C4-2B (cell line): ENCODE data around the gene SSRP1.
"Not testable (repeated sequence)": the region's sequence is repeated elsewhere in the genome, so short reads cannot be mapped to it uniquely, and the experiment has no call there.

Source experiments
- H3K27ac ChIP-seq: fragments of 450-650 bp; 2 replicates; pipeline ENCODE4 v1.5.1; 2017
- ZFX ChIP-seq: fragments of 450-650 bp; IDR thresholded peaks from 2 replicates; pipeline ENCODE4 v1.6.1; 2017
- TF ChIP-seq, protein P1 (sequence below): fragments of 450-650 bp; conservative IDR thresholded peaks from 2 replicates; pipeline ENCODE4 v1.5.1; 2017; ENCODE audit warnings: mild to moderate bottlenecking

Gene SSRP1

DNA sequence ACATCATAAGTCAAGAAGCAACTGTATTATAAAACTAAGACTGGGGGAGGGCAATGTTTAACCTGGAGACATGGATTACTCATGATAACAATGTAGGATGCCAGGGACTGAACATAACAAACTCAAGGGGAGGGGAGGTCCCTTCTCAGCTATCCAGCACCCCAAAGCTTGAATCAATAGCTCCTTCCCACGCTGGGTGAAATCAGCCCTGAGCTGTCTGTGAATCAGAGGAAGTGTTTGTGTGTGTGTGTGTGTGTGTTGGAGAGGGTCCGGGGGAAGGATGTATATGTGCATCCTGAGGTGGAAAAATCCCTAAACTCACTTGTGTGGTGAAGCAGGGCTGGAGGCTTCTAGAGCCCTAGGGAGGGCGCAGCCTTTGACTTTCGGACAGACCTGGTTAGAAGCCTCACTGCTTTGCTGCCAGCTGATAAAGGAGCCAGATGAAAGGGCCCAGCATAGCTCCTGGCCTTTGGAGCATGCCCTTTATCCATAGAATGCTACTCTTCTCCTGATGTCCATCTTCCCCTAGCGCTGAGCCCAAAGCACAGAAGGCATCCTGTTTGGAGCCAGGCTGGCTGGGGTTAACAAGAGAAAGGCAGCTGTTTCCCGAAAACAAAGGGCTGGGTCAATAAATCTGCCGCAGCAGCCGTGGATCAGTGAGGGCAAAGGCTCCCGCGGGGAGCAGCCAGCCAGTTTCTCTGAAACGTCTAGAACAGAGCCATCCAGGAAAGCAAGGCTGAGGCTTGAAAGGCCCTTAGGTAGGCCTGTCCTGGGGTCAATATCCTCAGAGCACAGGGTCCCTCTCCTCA lies 46.7 kb downstream of the SSRP1 start:
- TF ChIP-seq ZFX, result no peak
- no peak overlapping the region for H3K27ac ChIP-seq

DNA sequence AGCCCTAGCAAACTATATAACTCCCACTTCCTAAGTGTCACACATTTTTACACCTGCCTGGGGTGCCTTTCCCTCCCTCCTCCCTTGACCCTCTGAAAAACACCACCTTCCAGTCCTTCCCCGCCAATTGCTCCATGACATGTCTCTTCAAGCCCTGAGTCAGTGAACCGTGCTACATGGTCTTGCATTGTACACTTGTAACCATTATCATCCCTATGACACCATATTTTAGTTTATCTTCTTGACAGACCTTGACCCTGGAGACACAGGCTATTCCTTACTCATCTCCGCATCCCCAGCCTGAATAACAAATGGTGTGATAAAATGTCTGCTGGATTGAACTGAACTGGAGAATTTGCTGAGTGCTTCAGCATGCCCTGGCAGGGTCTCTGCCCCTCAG lies 47.8 kb downstream of the SSRP1 start:
- no peak for TF ChIP-seq ZFX
- TF ChIP-seq, protein P1, sequence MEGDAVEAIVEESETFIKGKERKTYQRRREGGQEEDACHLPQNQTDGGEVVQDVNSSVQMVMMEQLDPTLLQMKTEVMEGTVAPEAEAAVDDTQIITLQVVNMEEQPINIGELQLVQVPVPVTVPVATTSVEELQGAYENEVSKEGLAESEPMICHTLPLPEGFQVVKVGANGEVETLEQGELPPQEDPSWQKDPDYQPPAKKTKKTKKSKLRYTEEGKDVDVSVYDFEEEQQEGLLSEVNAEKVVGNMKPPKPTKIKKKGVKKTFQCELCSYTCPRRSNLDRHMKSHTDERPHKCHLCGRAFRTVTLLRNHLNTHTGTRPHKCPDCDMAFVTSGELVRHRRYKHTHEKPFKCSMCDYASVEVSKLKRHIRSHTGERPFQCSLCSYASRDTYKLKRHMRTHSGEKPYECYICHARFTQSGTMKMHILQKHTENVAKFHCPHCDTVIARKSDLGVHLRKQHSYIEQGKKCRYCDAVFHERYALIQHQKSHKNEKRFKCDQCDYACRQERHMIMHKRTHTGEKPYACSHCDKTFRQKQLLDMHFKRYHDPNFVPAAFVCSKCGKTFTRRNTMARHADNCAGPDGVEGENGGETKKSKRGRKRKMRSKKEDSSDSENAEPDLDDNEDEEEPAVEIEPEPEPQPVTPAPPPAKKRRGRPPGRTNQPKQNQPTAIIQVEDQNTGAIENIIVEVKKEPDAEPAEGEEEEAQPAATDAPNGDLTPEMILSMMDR, result no peak
- no peak overlapping the region for H3K27ac ChIP-seq

DNA sequence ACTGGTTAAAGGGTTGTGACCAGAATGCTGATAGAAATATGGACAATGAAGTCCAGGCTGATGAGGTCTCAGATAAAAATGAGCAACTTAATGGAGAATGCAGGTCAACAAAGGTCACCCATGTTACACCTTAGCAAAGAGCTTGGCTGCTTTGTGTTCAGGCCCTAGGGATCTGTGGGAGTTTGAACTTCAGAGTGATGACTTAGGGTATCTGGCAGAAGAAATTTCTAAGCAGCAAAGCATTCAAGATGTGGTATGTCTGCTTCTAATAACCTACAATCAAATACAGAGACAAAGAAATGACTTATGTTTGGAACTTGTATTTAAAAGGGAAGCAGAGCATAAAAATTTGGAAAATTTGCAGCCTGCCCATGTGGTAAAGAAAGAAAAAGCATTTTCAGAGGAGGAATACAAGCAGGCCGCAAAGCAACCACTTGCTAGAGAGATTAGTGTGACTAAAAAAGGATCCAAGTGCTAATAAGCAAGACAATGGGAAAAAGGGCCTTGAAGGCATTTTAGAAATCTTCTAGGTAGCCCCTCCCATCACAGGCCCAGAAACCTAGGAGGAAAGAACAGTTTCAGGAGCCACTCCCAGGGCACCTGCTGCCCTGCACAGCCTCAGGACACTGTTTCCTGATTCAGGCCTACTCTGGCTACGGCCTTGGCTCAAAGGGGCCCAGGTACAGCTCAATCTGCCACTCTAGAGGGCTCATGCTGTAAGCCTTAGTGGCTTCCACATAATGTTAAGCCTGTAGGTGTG lies 52.3 kb downstream of the SSRP1 start:
- TF ChIP-seq, protein P1, result no peak
- no peak for TF ChIP-seq ZFX
- no peak overlapping the region for H3K27ac ChIP-seq

DNA sequence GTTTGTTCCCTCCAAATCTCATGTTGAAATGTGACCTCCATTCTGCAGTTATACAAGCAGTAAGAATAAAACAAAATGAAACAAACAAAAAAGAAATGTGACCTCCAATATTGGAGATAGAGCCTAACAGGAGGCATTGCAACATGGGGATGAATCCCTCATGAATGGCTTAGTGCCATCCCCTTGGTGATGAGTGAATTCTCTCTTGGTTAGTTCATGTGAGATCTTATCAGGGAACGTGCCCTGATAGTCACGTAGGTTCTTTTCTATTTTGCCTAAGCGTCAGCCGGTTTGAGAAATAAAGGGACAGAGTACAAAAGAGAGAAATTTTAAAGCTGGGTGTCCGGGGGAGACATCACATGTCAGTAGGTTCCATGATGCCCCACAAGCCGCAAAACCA lies 54.1 kb downstream of the SSRP1 start:
- H3K27ac ChIP-seq, result not testable (repeated sequence)

DNA sequence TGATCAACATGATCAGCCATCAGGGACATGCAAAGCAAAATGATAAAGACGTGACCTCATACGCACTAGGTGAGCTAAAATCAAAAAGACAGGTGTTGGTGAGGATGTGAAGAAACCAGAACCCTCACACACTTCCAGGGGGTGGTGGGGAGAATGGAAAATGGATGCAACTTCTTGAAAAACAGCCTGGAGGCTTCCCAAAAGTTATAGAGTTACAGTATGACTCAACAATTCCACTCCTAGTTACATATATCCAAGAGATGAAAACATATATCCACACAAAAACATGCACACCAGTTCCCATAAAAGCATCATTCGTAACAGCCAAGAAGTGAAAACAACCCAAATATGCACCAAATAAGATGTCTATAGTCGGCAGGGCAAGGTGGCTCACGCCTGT lies 56.6 kb downstream of the SSRP1 start:
- H3K27ac ChIP-seq, result peak overlapping the region; percentile 78; the same call in 1 of the 2 replicates
- no peak for TF ChIP-seq ZFX
- TF ChIP-seq, protein P1, result no peak

DNA sequence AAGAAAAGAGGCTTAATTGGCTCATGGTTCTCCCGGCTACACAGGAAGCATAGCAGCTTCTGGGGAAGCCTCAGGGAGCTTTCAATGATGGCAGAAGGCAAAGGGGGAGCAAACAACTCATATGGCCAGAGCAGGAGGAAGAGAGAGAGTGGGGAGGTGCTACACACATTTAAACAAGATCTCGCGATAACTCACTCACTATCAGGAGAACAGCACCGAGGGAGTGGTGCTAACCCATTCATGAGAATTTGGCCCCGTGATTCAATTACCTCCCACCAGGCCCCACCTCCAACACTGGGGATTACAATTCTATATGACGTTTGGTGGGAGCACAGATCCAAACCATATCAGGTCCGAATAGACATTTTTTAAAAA lies 57.0 kb downstream of the SSRP1 start:
- TF ChIP-seq, protein P1, result no peak
- no peak for TF ChIP-seq ZFX
- H3K27ac ChIP-seq, result peak overlapping the region; percentile 78

DNA sequence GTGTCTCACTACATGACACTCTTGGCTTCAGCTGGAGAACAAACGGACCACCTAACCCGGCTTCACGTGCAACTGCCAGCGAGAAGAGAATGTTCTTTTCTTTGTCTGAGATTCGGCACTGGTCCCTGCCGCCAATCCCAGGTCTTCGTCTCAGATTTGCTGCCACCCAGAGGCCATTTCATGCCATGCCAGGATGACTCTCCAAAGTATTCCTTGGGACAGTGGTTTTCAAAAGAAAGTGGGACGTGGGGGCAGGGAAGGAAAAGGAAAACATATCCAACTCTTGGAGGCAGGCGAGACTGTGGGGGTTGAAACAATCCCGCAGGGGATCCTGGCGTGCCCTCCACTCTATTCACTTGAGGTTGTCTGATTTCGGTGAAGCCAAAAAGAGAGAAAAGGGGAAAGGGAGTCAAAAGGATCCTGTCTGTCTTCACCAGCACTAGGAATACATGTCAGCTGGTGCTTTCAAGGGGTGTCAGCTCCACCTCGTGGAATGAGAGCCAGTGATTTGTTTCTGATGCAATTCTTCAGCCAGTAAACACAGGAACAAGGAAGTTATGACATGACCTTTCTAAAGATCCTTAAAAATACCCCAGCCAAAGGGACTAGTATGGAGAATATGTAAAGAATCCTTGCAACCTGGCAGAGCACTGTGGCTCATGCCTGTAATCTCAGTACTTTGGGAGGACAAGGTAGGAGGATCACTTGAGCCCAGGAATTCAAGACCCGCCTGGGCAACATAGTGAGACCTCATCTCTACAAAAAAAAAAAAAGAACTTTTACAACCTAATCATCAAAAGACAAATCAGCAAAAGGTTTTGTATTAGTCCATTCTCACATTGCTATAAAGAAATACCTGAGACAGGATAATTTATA lies 57.6 kb downstream of the SSRP1 start:
- H3K27ac ChIP-seq, result peak overlapping the region; percentile 78
- TF ChIP-seq ZFX, result no peak
- TF ChIP-seq, protein P1, result peak; percentile 95
